GM12873 (cell line): ENCODE measurements around the gene CHRM3.

ENCODE experiments used
- CTCF ChIP-seq: IDR thresholded peaks from 2 replicates; pipeline ENCODE4 v1.5.1; 2012; ENCODE audit warnings: low read depth, mild to moderate bottlenecking, moderate library complexity, low read length, control low read depth; ENCODE audit not compliant: insufficient read depth; ENCODE audit errors: missing control alignments

Gene CHRM3

GRCh38 chr1:239417221-239417620 lies 30.9 kb downstream of the CHRM3 start:
- no peak for TF ChIP-seq CTCF

- no peak for TF ChIP-seq CTCF
Observed at GRCh38 chr1:239417986-239418640, 31.7 kb downstream of the CHRM3 start.

- no peak for TF ChIP-seq CTCF
Observed at GRCh38 chr1:239418681-239419080, 32.3 kb downstream of the CHRM3 start.

- TF ChIP-seq CTCF: no peak
Observed at GRCh38 chr1:239421811-239422210, 35.4 kb downstream of the CHRM3 start.

DNA sequence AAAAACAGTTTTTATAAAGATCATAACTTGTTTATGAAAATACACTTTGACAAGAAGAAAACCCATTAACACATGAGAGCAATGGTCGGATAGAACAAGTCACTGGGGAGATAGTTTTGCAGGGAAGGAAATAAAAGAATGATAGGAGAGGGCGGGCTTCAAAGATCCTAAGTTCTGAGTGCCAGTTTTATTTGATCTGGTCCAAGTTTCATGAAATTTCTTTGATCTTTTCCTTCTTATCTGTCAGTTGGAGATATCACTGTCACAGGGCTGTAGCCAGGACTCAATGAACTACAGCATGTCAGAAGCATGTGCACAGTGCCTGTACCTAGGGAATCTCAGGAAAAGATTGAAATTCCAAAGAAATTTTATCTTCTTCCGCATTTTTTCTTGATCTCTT lies 36.5 kb downstream of the CHRM3 start:
- TF ChIP-seq CTCF: no peak

GRCh38 chr1:239426821-239427475 lies 40.6 kb downstream of the CHRM3 start:
- no peak for TF ChIP-seq CTCF

DNA sequence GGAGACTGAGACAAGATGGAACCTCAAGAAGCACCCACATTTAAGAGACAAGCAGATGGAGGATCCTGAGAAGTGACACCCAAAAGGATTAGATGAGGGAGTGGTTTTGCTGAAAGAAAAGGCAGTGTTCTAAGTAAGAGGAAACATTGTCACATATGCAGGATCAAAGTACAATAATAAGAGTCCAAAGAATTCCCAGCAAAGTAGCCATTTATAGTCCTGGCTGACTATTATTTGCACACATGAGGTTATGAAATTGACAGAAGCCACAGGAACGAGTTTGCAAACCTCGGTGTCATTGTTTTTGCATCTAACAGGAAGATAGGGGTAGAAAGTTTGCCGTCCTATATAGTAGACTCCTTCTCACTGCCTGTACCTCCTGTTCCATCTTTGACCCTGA lies 41.3 kb downstream of the CHRM3 start:
- TF ChIP-seq CTCF: no peak
